Fibroblast of peridontal ligament (primary cell): ENCODE data around the gene ZNHIT6.
"Not testable (repeated sequence)": the region's sequence is repeated elsewhere in the genome, so short reads cannot be mapped to it uniquely, and the experiment has no call there.

Experiments used
- DNase-seq: peaks from one replicate; pipeline ENCODE4 v3.0.0-alpha.2; 2010; ENCODE audit errors: extremely low read depth

ZNHIT6 gene, protein sequence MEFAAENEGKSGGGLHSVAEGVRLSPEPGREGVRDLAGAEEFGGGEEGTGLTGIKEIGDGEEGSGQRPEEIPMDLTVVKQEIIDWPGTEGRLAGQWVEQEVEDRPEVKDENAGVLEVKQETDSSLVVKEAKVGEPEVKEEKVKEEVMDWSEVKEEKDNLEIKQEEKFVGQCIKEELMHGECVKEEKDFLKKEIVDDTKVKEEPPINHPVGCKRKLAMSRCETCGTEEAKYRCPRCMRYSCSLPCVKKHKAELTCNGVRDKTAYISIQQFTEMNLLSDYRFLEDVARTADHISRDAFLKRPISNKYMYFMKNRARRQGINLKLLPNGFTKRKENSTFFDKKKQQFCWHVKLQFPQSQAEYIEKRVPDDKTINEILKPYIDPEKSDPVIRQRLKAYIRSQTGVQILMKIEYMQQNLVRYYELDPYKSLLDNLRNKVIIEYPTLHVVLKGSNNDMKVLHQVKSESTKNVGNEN

DNA sequence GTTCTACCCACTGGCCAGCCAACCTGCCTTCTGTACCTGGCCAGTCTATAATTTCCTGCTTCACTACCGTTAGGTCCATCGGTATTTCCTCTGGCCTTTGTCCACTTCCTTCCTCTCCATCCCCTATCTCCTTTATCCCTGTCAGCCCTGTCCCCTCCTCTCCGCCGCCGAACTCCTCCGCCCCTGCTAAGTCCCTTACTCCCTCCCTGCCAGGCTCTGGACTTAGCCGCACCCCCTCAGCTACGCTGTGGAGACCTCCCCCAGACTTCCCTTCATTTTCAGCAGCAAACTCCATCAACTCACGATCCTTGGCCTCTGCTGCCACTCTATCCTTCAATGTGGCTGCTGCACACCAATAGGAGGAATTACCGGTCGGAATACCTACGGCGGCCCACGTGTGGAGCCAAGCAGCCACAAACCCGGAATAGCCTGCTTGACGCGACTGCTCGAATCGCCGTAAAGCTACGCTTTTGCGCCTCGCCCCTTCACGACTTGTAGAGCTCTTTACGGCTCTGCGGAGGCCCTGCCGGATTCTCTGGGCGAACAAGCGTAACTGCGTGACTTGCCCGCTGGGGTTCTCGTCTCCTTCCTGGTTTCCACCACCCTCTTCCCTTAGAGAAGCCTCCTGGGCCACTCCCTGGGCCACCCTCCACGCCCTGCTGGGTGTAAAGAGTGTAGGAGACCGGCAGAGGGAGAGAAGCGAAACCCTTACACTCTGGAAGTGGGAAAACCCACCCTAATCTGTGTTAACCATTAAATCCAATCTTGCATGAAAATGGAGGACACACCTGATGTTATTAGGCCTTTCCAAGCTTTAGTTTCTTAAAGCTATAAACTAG is at the start of gene ZNHIT6:
Gene ZNHIT6, minus strand, starts transcription at position 444 of the 839 bp plus-strand sequence. Its CDS starts 149 bp downstream, at position 295.
- peak; percentile 96 for DNase-seq

DNA sequence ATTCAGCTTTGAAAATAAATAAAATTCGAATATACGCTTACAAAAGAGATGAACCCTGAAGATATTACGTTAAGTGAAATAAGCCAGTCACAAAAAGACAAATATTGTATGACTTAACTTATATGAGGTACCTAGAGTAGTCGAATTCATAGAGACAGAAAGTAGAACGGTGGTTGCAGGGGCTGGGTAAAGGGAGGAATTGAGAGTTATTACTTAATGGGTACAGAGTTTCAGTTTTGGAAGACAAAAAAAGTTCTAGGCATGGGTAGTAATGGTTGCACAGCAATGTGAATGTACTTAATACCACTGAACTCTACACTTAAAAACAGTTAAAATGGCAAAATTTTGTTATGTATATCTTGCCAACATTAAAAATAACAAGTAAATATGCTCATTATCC is 48.6 kb upstream of the ZNHIT6 start:
- no peak for DNase-seq

DNA sequence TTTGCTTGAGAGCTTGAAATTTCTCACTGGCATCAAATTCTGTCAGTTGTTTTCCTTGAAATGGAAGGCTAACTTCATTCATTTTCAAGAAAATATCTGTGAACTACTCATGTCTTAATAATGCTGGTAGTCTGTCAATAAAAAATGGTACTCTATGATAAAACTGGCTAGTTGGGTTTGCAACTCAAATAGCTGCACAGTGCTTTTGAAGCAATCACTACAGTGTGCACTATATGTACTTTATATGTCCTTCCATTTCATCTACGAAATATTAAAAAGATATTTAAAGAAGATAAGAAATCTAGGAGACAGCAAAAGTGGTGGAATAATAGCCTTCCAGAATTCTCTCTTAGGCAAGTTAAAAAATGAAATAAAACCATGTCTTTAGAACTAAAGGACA is 39.9 kb upstream of the ZNHIT6 start:
- DNase-seq = no peak

DNA sequence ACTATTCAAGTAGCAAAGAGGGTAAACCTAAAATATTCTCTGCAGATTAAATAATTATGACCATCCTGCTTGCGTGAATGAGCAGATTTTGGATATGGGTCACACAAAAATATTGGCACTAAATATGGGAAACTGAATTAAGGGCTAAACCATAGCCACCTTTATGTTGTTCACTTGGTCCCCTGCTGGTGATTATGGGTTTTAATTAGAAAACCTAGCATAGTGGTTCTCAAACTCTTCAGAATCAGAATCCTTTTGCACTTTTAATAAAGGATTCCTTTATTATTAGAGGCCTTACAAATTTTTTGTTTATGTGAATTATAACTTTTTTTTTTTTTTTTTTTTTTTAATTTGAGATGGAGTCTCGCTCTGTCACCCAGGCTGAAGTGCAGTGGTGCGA is 38.5 kb upstream of the ZNHIT6 start:
- no peak for DNase-seq

DNA sequence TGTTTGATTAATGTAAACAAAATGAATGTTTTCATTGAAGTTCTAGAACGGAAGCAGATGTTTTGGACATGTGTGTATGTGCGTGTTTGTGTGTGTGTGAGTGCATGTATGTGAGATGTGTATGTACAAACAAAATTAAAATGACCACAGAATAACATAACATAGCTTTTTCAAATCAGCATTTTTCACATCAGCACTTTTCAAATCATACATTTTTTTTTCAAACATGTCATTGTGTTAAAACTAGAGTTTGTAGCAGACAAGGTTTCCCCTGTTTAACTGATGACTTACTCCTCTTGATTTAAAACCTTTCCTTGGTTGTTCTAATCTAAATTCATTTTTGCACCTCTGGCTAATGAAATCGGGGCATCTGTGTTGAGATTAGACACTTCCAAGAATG is 35.6 kb upstream of the ZNHIT6 start:
- DNase-seq = no peak

DNA sequence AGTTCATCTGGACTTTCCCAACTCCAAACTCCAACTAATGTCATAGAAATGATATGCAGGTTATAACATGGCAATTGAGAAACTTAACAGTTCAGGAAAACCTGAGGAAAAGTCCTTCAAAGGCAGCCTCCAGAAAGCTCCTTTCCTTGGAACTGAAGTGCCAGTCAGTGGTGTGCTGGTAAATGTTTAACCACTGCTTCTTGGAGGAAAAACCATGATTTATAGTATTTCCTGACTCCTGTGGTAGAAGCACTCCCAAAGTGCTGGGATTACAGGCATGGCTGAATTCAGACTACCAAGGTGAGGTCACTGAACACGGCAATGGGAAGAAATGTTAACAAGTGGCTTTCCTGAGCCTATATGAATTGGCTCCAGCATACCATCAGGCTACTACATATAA is 26.7 kb upstream of the ZNHIT6 start:
- DNase-seq = no peak

DNA sequence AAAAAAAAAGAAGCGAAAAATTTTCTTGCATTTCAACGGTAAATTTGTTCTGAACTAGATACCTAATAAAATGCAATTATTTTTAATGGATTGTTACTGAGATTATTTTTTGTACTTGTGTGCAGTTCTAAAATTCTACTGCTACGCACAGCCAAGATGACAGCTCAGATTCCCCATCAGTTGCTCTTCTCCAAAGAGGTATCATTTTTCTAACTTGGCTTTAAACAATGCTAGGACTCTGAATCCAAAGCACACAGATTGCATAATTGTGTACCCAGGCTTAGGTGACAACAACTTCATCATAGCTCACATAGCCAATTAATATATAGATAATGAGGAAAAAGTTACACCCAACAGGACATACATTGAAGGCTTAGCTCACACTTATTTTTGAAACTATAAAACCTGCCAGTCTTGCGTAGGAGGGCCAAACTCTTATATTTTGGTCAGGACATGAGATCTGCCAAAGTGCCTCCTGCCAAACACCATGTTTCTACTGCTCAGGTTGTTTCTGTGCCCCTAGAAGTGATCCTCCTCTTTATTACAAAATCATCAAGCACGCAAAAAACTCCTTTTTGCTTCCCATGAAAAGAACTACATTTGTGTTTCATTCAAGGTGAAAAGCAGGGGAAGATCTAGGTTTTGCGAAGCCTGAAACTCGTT is 10.6 kb upstream of the ZNHIT6 start:
- no peak for DNase-seq

DNA sequence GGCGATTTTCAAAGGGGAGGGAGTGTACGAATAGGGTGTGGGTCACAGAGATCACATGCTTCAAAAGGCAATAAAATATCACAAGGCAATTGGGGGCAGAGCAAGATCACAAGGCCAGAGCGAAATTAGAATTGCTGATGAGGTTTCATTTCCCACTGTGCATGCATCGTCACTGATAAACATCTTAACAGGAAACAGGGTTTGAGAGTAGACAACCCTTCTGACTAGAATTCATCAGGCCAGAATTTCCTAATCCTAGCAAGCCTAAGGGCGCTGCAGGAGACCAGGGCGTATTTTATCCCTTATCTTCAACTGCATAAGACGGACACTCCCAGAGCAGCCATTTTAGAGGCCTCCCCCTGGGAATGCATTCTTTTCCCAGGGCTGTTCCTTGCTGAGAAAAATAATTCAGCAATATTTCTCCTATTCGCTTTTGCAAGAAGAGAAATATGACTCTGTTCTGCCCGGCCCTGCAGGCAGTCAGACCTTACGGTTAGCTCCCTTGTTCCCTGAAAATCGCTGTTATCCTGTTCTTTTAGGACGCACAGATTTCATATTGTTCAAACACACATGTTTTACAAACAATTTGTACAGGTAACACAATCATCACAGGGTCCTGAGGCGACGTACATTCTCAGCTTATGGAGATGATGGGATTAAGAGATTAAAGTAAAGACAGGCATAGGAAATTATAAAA is 6.3 kb upstream of the ZNHIT6 start:
- not testable (repeated sequence) for DNase-seq

DNA sequence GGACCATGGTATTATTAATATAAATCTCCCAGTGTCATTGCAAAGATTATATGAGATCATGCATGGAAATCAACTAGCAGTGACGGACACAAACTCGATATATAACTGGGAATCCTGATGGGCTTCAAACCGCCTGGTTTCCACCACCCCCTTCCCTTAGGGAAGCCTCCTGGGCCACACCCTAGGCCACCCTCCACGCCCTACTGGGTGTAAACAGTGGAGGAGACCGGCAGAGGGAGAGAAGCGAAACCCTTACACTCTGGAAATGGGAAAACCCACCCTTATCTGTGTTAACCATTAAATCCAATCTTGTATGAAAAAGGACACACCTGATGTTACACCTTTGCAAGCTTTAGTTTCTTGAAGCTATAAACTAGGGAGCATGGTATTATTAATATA is 595 bp upstream of the ZNHIT6 start:
- DNase-seq = no peak

DNA sequence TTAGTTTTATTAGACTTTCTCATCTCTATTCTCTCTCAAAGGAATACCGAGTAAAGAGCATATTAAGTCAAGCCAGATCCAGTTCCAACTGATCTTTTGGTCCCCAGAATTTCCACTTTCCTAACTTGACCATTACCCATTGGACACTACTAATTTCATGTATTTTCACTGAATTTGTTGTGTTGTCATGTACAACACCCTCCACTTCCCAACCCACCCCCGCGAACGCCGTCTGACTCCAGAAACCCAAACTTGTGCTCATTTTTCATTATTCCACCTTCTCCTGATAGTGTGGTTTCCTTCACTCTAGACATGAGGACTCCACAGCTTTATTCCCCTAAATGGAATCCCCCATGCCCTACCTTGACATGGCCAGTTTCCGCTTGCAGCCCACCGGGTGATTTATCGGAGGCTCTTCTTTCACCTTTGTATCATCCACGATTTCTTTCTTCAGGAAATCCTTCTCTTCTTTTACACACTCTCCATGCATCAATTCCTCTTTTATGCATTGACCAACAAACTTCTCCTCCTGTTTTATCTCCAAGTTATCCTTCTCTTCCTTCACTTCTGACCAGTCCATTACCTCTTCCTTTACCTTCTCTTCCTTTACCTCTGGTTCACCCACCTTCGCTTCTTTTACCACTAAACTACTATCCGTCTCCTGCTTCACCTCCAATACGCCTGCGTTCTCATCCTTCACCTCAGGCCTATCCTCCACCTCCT is 805 bp downstream of the ZNHIT6 start:
- no peak for DNase-seq

DNA sequence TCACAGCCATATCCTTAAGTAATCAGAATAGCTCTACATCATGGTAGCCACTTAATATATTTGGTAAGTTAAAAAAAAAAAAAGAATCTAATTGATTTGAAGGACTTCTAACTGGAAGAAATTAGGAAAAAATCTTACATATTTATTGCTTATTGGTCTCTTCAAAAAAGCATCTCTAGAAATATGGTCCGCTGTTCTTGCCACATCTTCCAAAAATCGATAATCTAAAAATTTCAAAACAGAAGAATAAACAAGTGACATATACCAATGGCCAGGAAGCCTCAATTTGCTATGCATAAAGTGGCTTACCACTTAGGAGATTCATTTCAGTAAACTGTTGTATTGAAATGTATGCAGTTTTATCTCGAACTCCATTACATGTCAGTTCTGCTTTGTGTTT is 2.3 kb downstream of the ZNHIT6 start:
- DNase-seq = no peak

DNA sequence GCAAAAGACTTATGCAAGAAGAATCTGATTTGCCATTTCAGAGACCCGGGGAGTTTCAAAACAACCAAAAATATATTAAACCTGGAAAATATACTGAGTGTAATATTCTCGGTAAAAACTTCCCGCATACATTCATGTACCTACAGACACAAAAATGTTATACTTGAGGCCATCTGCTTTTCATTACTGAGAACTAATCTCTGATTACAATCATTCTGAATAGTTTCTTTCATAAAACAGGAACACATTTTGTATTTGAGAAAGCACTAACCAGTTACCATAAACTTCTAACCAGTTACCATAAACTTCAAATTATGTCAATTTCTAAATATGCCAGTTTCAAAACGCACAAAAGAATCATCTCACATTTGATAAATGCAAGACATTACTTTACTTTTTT is 7.8 kb downstream of the ZNHIT6 start:
- peak; percentile 53 for DNase-seq

DNA sequence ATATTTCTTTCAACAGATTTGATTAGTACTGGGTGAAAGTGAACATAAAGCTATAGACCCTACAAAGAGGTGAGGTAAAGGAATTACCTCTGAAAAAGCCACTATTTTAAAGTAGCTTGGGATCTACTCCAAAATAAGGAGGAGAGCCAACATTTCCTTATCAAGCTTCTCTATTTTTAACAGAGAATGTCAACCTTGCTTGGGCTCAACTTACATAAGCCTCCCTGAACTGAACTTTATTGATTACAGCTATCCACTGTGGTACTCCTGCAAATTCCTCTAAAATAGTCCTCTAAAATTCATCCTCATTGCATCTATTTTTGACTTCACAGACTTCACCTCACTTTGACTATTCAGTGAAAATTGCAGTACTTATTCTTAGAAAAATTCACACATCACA is 10.3 kb downstream of the ZNHIT6 start:
- DNase-seq = no peak

DNA sequence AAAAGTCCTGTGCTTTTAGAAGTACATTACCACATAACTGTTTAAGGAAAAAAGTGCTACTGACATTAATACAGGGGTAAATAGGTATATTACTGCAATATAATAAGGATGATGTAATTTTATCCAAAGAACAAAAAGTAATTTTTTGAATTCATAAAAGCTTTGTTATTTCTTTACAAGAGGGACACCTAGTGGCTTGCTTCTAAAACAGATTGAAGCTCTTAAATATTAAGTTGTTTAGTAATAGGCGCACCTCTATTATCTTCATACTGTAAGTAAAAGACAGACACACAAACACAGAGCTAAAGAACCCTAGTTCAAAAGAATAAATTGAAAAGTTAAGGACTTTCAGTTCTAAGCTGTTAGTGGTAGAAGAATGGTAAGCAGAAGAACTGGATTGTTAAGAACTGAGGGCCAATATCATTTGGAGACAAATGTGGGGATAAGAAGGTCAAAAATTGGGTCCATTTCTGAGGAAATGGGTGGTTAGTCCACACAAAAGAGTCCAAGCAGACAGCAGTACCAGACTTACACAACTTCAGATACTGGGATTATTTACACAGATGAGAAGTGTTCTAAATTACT is 15.4 kb downstream of the ZNHIT6 start:
- DNase-seq = peak; percentile 89

DNA sequence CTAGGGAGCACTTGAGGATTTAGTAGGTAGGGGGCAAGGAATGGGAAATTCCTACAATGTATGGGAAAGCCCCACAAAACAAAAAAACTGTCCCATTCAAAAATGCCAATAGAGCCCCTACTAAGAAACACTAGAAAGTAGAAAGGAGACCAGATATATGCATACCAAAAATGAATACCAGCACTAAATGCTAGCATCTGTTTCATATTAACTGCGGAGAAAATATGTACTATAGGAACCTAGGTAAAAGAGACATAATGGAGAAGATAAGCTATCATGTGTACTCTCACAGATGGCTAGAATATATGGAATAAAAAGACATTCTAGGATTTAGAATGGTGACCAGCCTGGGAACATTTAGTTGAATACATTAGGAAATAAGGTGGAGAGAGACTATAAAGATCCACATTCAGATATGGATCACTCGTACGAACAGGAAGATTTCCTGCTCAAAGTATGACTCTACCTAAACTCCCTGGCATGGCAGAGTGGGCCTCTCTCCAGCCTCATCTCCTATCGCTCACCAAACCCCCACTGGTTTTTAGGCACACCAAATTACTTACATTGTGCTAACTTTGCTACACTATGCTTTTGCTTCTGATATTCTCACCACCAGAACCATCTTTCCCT is 18.3 kb downstream of the ZNHIT6 start:
- DNase-seq = peak; percentile 13

DNA sequence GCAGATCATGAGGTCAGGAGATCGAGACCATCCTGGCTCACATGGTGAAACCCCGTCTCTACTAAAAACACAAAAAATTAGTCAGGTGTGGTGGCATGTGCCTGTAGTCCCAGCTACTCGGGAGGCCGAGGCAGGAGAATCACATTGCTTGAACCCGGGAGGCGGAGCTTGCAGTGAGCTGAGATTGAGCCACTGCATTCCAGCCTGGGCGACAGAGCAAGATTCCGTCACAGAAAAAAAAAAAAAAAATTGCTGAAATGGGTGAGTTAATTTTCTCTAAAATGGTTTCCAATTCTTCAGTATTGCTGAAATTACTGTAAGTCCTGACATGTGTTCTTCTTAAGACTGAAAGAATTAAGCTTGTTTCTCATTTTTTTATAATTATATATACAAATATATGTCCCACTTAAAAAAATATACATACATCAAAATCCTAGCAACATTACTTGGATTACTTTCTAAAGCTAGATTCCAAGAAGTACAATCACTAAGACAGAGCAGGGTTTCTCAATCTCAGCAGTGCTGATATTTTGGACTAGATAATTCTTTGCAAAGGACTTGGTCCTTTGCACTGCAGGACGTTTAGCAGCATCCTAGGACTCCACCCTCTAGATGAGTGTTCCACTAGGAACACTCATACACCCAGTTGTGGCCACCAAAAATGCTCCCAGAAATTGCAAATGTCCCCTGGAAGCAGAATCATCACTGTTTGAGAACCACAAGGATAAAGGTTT is 24.8 kb downstream of the ZNHIT6 start:
- peak; percentile 38 for DNase-seq

DNA sequence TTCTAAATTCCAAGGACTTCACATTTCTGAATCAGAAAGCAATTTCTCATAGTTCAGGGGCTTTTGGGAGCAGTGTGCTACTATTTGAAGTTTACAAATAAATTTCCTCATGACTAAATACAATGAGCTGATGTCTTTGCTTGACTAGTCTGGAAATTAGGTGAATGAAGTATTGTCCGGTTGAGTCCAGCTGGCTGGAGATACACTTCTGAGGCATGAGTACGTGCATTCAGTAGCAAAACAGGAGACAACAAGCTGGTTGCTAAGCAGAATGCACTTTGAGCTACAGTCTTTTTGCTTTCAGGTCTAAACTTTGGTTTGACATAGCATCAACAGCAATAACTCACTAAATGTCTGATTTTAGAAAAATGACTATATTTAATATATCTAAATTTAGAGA is 27.1 kb downstream of the ZNHIT6 start:
- DNase-seq = peak; percentile 39

DNA sequence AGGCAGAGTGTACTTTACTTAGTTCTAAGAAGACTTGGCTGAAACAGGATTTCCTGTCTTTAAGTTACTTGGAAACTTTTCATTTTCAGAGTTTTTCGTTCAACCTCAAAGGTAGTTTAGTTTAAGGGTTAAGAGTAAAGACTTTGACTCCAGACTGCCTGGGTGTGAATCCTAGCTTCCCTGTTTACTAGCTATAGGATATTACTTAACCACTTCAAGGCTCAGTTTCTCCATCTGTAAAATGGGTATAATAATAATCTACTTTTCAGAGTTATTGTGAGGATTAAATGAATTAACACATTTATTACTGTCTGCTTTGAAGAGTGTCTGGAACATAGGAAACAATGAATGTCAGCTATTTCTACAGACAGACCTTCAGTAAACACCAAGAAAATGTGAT is 30.0 kb downstream of the ZNHIT6 start:
- no peak for DNase-seq

DNA sequence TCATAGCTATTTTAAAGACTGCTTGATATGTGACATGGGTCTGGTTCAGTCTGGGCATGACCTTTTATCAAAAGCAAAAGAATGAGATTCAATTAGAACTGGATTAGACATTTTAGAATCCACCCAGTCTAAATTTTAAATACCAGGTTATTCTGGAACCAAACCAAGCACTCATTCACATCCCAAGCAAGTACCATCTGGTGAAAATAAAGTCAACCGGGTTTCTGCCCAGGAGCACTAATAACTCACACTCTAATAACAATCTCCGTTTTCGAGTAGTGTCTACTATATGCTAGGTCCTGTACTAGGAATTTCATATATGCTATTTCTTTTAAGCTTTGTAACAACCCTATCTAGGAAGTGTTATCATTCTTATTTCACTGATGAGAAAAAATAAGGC is 30.6 kb downstream of the ZNHIT6 start:
- no peak for DNase-seq
